GM18873 (cell line): ENCODE data around the gene SLITRK4.

Experiments used
- ATAC-seq: cut with Tn5 transposase; IDR thresholded peaks from one replicate; pipeline ENCODE4 v1.9.1; 2021; ENCODE audit warnings: mild to moderate bottlenecking, moderate library complexity, moderate number of reproducible peaks; ENCODE audit not compliant: unreplicated experiment, low FRiP score

SLITRK4 gene

GRCh38 chrX:143635915-143636314 lies at the start of gene SLITRK4:
Gene SLITRK4 (minus strand): TSS chrX:143636101. CDS start chrX:143631108, 4,993 bp downstream.
- ATAC-seq = no peak

GRCh38 chrX:143683486-143683885 lies 47.6 kb upstream of the SLITRK4 start:
- ATAC-seq = no peak

GRCh38 chrX:143674926-143675325 lies 39.0 kb upstream of the SLITRK4 start:
- ATAC-seq = no peak

GRCh38 chrX:143669395-143669794 lies 33.5 kb upstream of the SLITRK4 start:
- ATAC-seq = no peak

- ATAC-seq = no peak
Measured at GRCh38 chrX:143664302-143664701, 28.4 kb upstream of the SLITRK4 start.

GRCh38 chrX:143663755-143664154 lies 27.9 kb upstream of the SLITRK4 start:
- no peak for ATAC-seq

- ATAC-seq = no peak
Measured at GRCh38 chrX:143661286-143661685, 25.4 kb upstream of the SLITRK4 start.

GRCh38 chrX:143648705-143649104 lies 12.8 kb upstream of the SLITRK4 start:
- no peak for ATAC-seq

GRCh38 chrX:143642426-143642825 lies 6.5 kb upstream of the SLITRK4 start:
- ATAC-seq = no peak

- ATAC-seq = no peak
Measured at GRCh38 chrX:143636831-143637230, 930 bp upstream of the SLITRK4 start.

- ATAC-seq = no peak
Measured at GRCh38 chrX:143634663-143635455, 1.0 kb downstream of the SLITRK4 start.

GRCh38 chrX:143634309-143634662 lies 1.6 kb downstream of the SLITRK4 start:
- no peak for ATAC-seq

- ATAC-seq = no peak
Measured at GRCh38 chrX:143633461-143634308, 2.2 kb downstream of the SLITRK4 start.

- no peak for ATAC-seq
Measured at GRCh38 chrX:143632625-143633410, 3.1 kb downstream of the SLITRK4 start.

- ATAC-seq = no peak
Measured at GRCh38 chrX:143623657-143624056, 12.2 kb downstream of the SLITRK4 start.

GRCh38 chrX:143621276-143621675 lies 14.6 kb downstream of the SLITRK4 start:
- ATAC-seq = no peak

GRCh38 chrX:143615851-143616250 lies 20.1 kb downstream of the SLITRK4 start:
- no peak for ATAC-seq

- no peak for ATAC-seq
Measured at GRCh38 chrX:143601809-143602208, 34.1 kb downstream of the SLITRK4 start.

GRCh38 chrX:143581240-143581639 lies 54.7 kb downstream of the SLITRK4 start:
- ATAC-seq = no peak

GRCh38 chrX:143580266-143580665 lies 55.6 kb downstream of the SLITRK4 start:
- no peak for ATAC-seq
